GM12878 (cell line): Measurements from ENCODE around the gene ACOT7. TPM values are rescaled to one million over a fixed set of nuclear protein-coding genes. Genes with fewer than 3 reads are reported as not detected.
"Not testable (repeated sequence)": the region's sequence is repeated elsewhere in the genome, so short reads cannot be mapped to it uniquely, and the experiment has no call there.

Source experiments
- ATAC-seq: fragments of 200-7000 bp; cut with Tn5 transposase; 3 replicates; pipeline ENCODE4 v1.9.1; 2020; ENCODE audit warnings: mild to moderate bottlenecking, moderate library complexity
- BruUV-seq: library from RNA; stranded (reverse); fragments of 400-500 nt; replicated peaks from 2 replicates; lab custom pipeline; 2021; lab: Mats Ljungman, UMichigan
- CTCF ChIA-PET: fragments of 300-600 bp; sonication (Branson Sonifier 250); formaldehyde crosslinking; extraction: SDS; loops from one replicate; lab custom pipeline; 2021; ENCODE audit warnings: inconsistent platforms; lab: Yijun Ruan, JAX
- POLR2A ChIA-PET: fragments of 350-600 bp; formaldehyde crosslinking; extraction: SDS; loops from one replicate; lab custom pipeline; 2021; ENCODE audit warnings: inconsistent platforms; lab: Charles Lee
- RAD21 ChIA-PET: fragments of 300-600 bp; sonication (Branson Sonifier 250); formaldehyde crosslinking; loops from one replicate; lab custom pipeline; 2023; ENCODE audit warnings: antibody characterized with exemption; ENCODE audit not compliant: unreplicated experiment; lab: Charles Lee
- SMC1A ChIA-PET: fragments of 300-600 bp; sonication (Branson Sonifier 250); formaldehyde crosslinking; loops from one replicate; lab custom pipeline; 2023; ENCODE audit not compliant: unreplicated experiment, uncharacterized antibody; lab: Charles Lee
- DNase-seq: peaks from one replicate; pipeline ENCODE4 v3.0.0-alpha.2; 2011; ENCODE audit warnings: low read depth, low spot score
- FAIRE-seq: peaks from 3 replicates; lab custom pipeline; 2011; peaks lifted over from hg19 to GRCh38; lab: Jason Lieb, UNC
- H2AFZ ChIP-seq: 2 replicates; pipeline ENCODE4 v1.6.0; 2011; ENCODE audit warnings: low read depth, low read length, control low read depth; ENCODE audit not compliant: control insufficient read depth
- H3K27ac ChIP-seq: 2 replicates; pipeline ENCODE4 v1.5.1; 2011; ENCODE audit warnings: control low read depth; ENCODE audit not compliant: control insufficient read depth, insufficient read depth
- H3K27me3 ChIP-seq, 2 experiments: replicated peaks in 1 of 2; 2 replicates each; pipeline versions ENCODE4 v1.6.0 to v1.6.1; 2011; ENCODE audit warnings: low read length in 1 of 2; ENCODE audit not compliant: control insufficient read depth in 2 of 2, insufficient read depth in 2 of 2
- H3K36me3 ChIP-seq, 2 experiments: 2 replicates each; pipeline ENCODE4 v1.5.1; 2011; ENCODE audit warnings: low read length in 1 of 2; ENCODE audit not compliant: control insufficient read depth in 2 of 2, insufficient read depth in 2 of 2
- H3K4me1 ChIP-seq: 2 replicates; pipeline ENCODE4 v1.6.1; 2011; ENCODE audit warnings: mild to moderate bottlenecking, low read length, moderate library complexity, mixed read lengths; ENCODE audit not compliant: control insufficient read depth, insufficient read depth
- H3K4me2 ChIP-seq: 2 replicates; pipeline ENCODE4 v1.6.0; 2011; ENCODE audit warnings: control low read depth; ENCODE audit not compliant: control insufficient read depth, insufficient read depth
- H3K4me3 ChIP-seq: fragments of 200-600 bp; sonication (generic); 2 replicates; pipeline ENCODE4 v1.5.1; 2016
- H3K79me2 ChIP-seq: 2 replicates; pipeline ENCODE4 v1.6.0; 2011; ENCODE audit warnings: low read length; ENCODE audit not compliant: control insufficient read depth, insufficient read depth
- H3K9ac ChIP-seq: 2 replicates; pipeline ENCODE4 v1.8.0; 2011; ENCODE audit warnings: low read length, control low read depth, mixed read lengths; ENCODE audit not compliant: control insufficient read depth, insufficient read depth
- H3K9me3 ChIP-seq: replicated peaks from 3 replicates; pipeline ENCODE4 v1.5.1; 2011; ENCODE audit warnings: mild to moderate bottlenecking, low read length; ENCODE audit not compliant: control insufficient read depth, insufficient read depth
- H4K20me1 ChIP-seq: 2 replicates; pipeline ENCODE4 v1.6.0; 2011; ENCODE audit not compliant: control insufficient read depth, insufficient read depth
- CBFB ChIP-seq: IDR thresholded peaks from 2 replicates; pipeline ENCODE4 v1.6.1; 2016; ENCODE audit warnings: antibody characterized with exemption, low read depth
- EZH2 ChIP-seq: IDR thresholded peaks from 2 replicates; pipeline ENCODE4 v1.6.1; 2012; ENCODE audit warnings: low read depth, mild to moderate bottlenecking, control low read depth, inconsistent platforms, low read length, borderline replicate concordance; ENCODE audit not compliant: control insufficient read depth
- HSF1 ChIP-seq: fragments of 150-350 bp; IDR thresholded peaks from 2 replicates; pipeline ENCODE4 v1.6.1; 2014; ENCODE audit warnings: mild to moderate bottlenecking, low read depth, low read length
- LARP7 ChIP-seq: fragments of 450-650 bp; IDR thresholded peaks from 2 replicates; pipeline ENCODE4 v1.6.1; 2017; ENCODE audit warnings: mild to moderate bottlenecking
- RAD21 ChIP-seq: IDR thresholded peaks from 2 replicates; pipeline ENCODE4 v1.6.1; 2011; ENCODE audit warnings: mild to moderate bottlenecking, low read depth, low read length, moderate library complexity; ENCODE audit not compliant: insufficient read depth
- RELB ChIP-seq: fragments of 450-650 bp; IDR thresholded peaks from 2 replicates; pipeline ENCODE4 v1.6.1; 2017; ENCODE audit warnings: low read depth, mild to moderate bottlenecking, moderate library complexity
- STAT1 ChIP-seq: fragments of 450-650 bp; conservative IDR thresholded peaks from 2 replicates; pipeline ENCODE4 v1.6.1; 2014; ENCODE audit warnings: antibody characterized with exemption, mild to moderate bottlenecking
- STAT3 ChIP-seq: IDR thresholded peaks from 2 replicates; pipeline ENCODE4 v1.6.1; 2011; ENCODE audit warnings: low read depth, low read length, improper control_type of control experiment
- ZNF687 ChIP-seq: fragments of 450-650 bp; IDR thresholded peaks from 2 replicates; pipeline ENCODE4 v1.6.1; 2017; ENCODE audit warnings: mild to moderate bottlenecking, moderate library complexity
- whole genome bisulfite sequencing: methylation state at CpG from one replicate; pipeline ENCODE4 v1.1.6; 2016; ENCODE audit warnings: low lambda C conversion rate; ENCODE audit not compliant: insufficient replicate concordance, insufficient coverage; ENCODE audit errors: missing lambda C conversion rate; 5-methylcytosine and 5-hydroxymethylcytosine counted together
- in situ Hi-C: fragments of 300-500 bp; cut with MboI; formaldehyde crosslinking; loops from 9 replicates; pipeline ENCODE4 v1.14.3; 2018; ENCODE audit warnings: mixed read lengths
- intact Hi-C: fragments of 100-400 bp; cut with micrococcal nuclease; formaldehyde crosslinking; loops from one replicate; pipeline ENCODE4 v1.14.2; 2022; ENCODE audit not compliant: unreplicated experiment
- polyA plus RNA-seq, 11 experiments: library from polyadenylated mRNA; depleted of rRNA in 4 of 11; unstranded in 6 of 11; stranded (reverse) in 5 of 11; fragments of >200 nt; fragmentation: Nextera tagmentation in 4 of 11; fragmentation: Illumina TruSeq in 1 of 11; extraction: Ambion mirVana in 4 of 11; extraction: Trizol in 1 of 11; gene quantifications; 1 replicate in 1 of 11; 2 replicates in 10 of 11; pipeline versions ENCODE4 v1.2.1 to v1.2.3, GENCODE V29; 2011 to 2016; ENCODE audit warnings: inconsistent platforms in 2 of 11, missing spikeins in 2 of 11, low read depth in 1 of 11
- total RNA-seq, 4 experiments: library from RNA; depleted of rRNA in 3 of 4; stranded (reverse); fragments of >200 nt in 3 of 4; fragmentation: Illumina TruSeq in 1 of 4; extraction: Trizol in 1 of 4; gene quantifications; 2 replicates each; pipeline versions ENCODE4 v1.2.1 to v1.2.3, GENCODE V29; 2013 to 2021

ACOT7 gene
- total and polyA plus RNA-seq, 10 of the 15 experiments (the other 5 are each of a cell fraction or from before 2014, with no cell fraction given) = 8.9 to 206 (median 61.2) TPM

DNA sequence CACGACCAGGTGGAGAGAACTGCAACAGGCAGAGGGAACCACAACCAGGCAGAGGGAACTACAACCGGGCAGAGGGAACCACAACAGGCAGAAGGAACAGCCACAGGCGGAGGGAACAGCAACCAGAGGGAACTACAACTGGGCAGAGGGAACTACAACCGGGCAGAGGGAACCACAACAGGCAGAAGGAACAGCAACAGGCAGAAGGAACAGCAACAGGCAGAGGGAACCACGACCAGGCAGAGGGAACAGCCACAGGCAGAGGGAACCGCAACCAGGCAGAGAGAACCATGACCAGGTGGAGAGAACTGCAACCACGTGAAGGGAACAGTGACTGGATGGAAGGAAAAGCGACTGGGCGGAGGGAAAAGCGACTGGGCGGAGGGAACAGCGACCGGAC lies 85.1 kb downstream of the ACOT7 start:
- peaks cover 0 to 6% of the 10 kb centered on the region in 2 experiments; a peak in 3 of 4 replicates for H3K36me3 ChIP-seq
- in situ Hi-C loops = no loop called here
- H3K4me3 ChIP-seq = no peak overlapping the region
- H3K4me2 ChIP-seq = no peak overlapping the region
- BruUV-seq = no TSS peak
- CTCF ChIA-PET = no interaction called here
- POLR2A ChIA-PET = no interaction called here
- H3K79me2 ChIP-seq = no peaks in the 10 kb centered on the region
- 92% methylated on average over 13 of the region's 13 CpGs for WGBS
- no peaks in the 10 kb centered on the region; the same call in 2 of the 3 replicates for H3K9me3 ChIP-seq
- DNase-seq = no peak
- H3K9ac ChIP-seq = no peak overlapping the region
- TF ChIP-seq EZH2 (no peak), RAD21 (no peak), ZNF687 (no peak), CBFB (no peak), STAT1 (no peak), RELB (no peak), LARP7 (no peak), STAT3 (no peak), HSF1 (no peak)
- no peaks in the 10 kb centered on the region for H3K4me1 ChIP-seq
- no peaks in the 10 kb centered on the region for H4K20me1 ChIP-seq
- RAD21 ChIA-PET = no interaction called here
- H2AFZ ChIP-seq = no peak overlapping the region
- ATAC-seq = no peak
- intact Hi-C loops = no loop called here
- no peak for FAIRE-seq
- no peaks in the 10 kb centered on the region for H3K27me3 ChIP-seq
- no peak overlapping the region for H3K27ac ChIP-seq
- SMC1A ChIA-PET = no interaction called here

DNA sequence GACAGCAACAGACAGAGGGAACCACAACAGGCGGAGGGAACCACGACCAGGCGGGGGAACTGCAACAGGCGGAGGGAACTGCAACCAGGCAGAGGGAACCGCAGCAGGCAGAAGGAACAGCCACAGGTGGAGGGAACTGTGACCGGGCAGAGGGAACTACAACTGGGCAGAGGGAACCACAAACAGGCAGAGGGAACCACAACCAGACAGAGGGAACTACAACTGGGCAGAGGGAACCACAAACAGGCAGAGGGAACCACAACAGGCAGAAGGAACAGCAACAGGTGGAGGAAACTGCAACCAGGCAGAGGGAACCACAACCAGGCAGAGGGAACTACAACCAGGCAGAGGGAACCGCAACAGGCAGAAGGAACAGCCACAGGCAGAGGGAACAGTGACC lies 85.9 kb downstream of the ACOT7 start:
- H3K9ac ChIP-seq, ATAC-seq, DNase-seq, H4K20me1 ChIP-seq, SMC1A ChIA-PET, FAIRE-seq, in situ Hi-C loops, H3K79me2 ChIP-seq, H3K4me1 ChIP-seq, CTCF ChIA-PET, H3K4me2 ChIP-seq, H3K36me3 ChIP-seq, H2AFZ ChIP-seq, RAD21 ChIA-PET, H3K27ac ChIP-seq, H3K27me3 ChIP-seq, H3K9me3 ChIP-seq, intact Hi-C loops, H3K4me3 ChIP-seq, POLR2A ChIA-PET, BruUV-seq: not testable (repeated sequence)
- WGBS = 92% methylated on average over 7 of the region's 7 CpGs
